Stimulated activated CD4-positive, alpha-beta T cell treated with anti-CD3 and anti-CD28 coated beads, Interleukin-1b, Interleukin-23, amount 100 ng/mL, for 1 hour (primary cell): Measurements from ENCODE around the gene PRSS33.

Source experiments
- DNase-seq, 2 donors: peaks; one replicate each; pipeline ENCODE4 v3.0.0-alpha.2; 2020; ENCODE audit warnings: low read depth in 2 of 2

Gene PRSS33

GRCh38 chr16:2820836-2821486 lies 33.6 kb upstream of the PRSS33 start:
- DNase-seq, result no peak

- no peak for DNase-seq
Measured at GRCh38 chr16:2819939-2820835, 32.8 kb upstream of the PRSS33 start.

GRCh38 chr16:2819179-2819938 lies 32.0 kb upstream of the PRSS33 start:
- DNase-seq, result no peak

- DNase-seq, result no peak
Measured at GRCh38 chr16:2818272-2818876, 31.0 kb upstream of the PRSS33 start.

GRCh38 chr16:2817340-2818271 lies 30.2 kb upstream of the PRSS33 start:
- no peak for DNase-seq

GRCh38 chr16:2816751-2817339 lies 29.5 kb upstream of the PRSS33 start, which contains the start of gene PRSS21:
Gene PRSS21, plus strand, starts transcription at chr16:2817237. Its CDS starts 32 bp downstream, at chr16:2817269.
- DNase-seq, result no peak

- no peak for DNase-seq
Measured at GRCh38 chr16:2815299-2815771, 28.0 kb upstream of the PRSS33 start.

- DNase-seq, result no peak
Measured at GRCh38 chr16:2814551-2815298, 27.4 kb upstream of the PRSS33 start.

- no peak for DNase-seq
Measured at GRCh38 chr16:2813771-2814221, 26.4 kb upstream of the PRSS33 start.

- DNase-seq, result no peak
Measured at GRCh38 chr16:2811703-2812471, 24.5 kb upstream of the PRSS33 start.

- no peak for DNase-seq
Measured at GRCh38 chr16:2810651-2811050, 23.3 kb upstream of the PRSS33 start.

GRCh38 chr16:2809149-2809760 lies 21.9 kb upstream of the PRSS33 start:
- no peak for DNase-seq

GRCh38 chr16:2808181-2808580 lies 20.8 kb upstream of the PRSS33 start:
- DNase-seq, result no peak

GRCh38 chr16:2806286-2806685 lies 18.9 kb upstream of the PRSS33 start:
- no peak for DNase-seq

- DNase-seq, result no peak
Measured at GRCh38 chr16:2804728-2805127, 17.4 kb upstream of the PRSS33 start.

GRCh38 chr16:2803545-2804195 lies 16.3 kb upstream of the PRSS33 start:
- no peak for DNase-seq

- DNase-seq, result no peak
Measured at GRCh38 chr16:2799859-2800226, 12.5 kb upstream of the PRSS33 start.
